Measurements from ENCODE around the gene TARDBP. TPM values are rescaled to one million over a fixed set of nuclear protein-coding genes. Genes with fewer than 3 reads are reported as not detected.

Gene TARDBP
- total and polyA plus RNA-seq, 2 experiments from 2014 or later = 204 to 313 TPM

GRCh38 chr1:11025618-11026017, 13.2 kb downstream of the TARDBP start:
- H3F3A ChIP-seq (replicated peaks; ENCODE audit: low read depth) = peaks cover 46% of the 10 kb centered on the region
- peaks cover 13% of the 10 kb centered on the region; the same call in 1 of the 2 replicates for H3K79me2 ChIP-seq (replicated peaks; ENCODE audit: insufficient read depth)
- peaks cover 63% of the 10 kb centered on the region for H3K36me3 ChIP-seq (ENCODE audit: insufficient read depth)
- no peak overlapping the region for H3K4me2 ChIP-seq
- H3K27me3 ChIP-seq (ENCODE audit: insufficient read depth) = no peaks in the 10 kb centered on the region
- peaks cover 44% of the 10 kb centered on the region for H4K20me1 ChIP-seq (replicated peaks; ENCODE audit: insufficient read depth)
- H2AFZ ChIP-seq = no peak overlapping the region
- peak overlapping the region; percentile 24 for H3K27ac ChIP-seq (ENCODE audit: low read depth)
- no peaks in the 10 kb centered on the region for H3K4me1 ChIP-seq (ENCODE audit: insufficient read depth)
- Mint-ChIP-seq H3K36me3 (ENCODE audit: low read depth) (peaks cover 85% of the 10 kb centered on the region), H3K27me3 (ENCODE audit: insufficient read depth, low read depth, poor library complexity) (peaks cover 1% of the 10 kb centered on the region), H3K9me3 (no peaks in the 10 kb centered on the region), H3K27ac (no peak overlapping the region), H3K4me1 (peaks cover 1% of the 10 kb centered on the region; the same call in 2 of the 3 replicates), H3K4me3 (no peak overlapping the region)
- H3K4me3 ChIP-seq = no peak overlapping the region
- no peak for TF ChIP-seq EZH2phosphoT487 (IDR thresholded peaks at IDR 0.05; ENCODE audit: unreplicated experiment)
- no peak for TF ChIP-seq ETS1 (IDR thresholded peaks at IDR 0.05)
- TF ChIP-seq NANOG (IDR thresholded peaks at IDR 0.05; ENCODE audit: borderline replicate concordance) = no peak
- ATAC-seq = no peak
- DNase-seq (ENCODE audit: low spot score) = no peak
- H3K9me2 ChIP-seq (ENCODE audit: insufficient read depth) = no peaks in the 10 kb centered on the region

DNA sequence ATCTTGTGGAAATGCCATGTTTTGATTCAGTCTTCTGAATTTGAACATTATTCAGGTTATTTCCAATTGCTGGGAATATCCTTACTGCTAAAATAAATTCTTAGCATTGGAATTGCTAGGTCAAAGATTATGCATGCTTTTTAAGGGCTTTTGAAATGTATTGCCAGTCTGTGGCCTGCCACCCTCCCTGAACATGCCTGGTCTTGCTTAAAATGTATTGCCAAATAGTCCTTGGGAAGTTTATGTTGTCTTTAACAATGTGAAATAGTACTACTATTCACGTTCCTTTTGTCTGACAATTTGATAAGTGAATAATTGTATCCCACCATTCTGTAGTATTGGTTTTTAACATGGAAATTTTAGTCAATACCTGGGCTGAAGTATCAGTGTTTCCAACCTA, 13.6 kb downstream of the TARDBP start:
- no peak overlapping the region for H3K4me3 Mint-ChIP-seq

More for the DNA sequence above, 13.6 kb downstream of the TARDBP start:
- H3K4me1 ChIP-seq (ENCODE audit: insufficient read depth) = no peaks in the 10 kb centered on the region
- TF ChIP-seq EZH2 (IDR thresholded peaks at IDR 0.05; ENCODE audit: low read depth, unreplicated experiment) (no peak), ZNF114 (CRISPR knock-in tag; IDR thresholded peaks at IDR 0.05) (no peak), CTCF (conservative IDR thresholded peaks at IDR 0.05; ENCODE audit: low read depth in 2 of 2) (no peak), JUNB (IDR thresholded peaks at IDR 0.05; ENCODE audit: unreplicated experiment) (no peak), CREB1 (CRISPR knock-in tag; IDR thresholded peaks at IDR 0.05; ENCODE audit: low read depth) (no peak), STAT1 (IDR thresholded peaks at IDR 0.05; ENCODE audit: unreplicated experiment) (no peak)
- Mint-ChIP-seq H3K9me3 (no peaks in the 10 kb centered on the region), H3K27me3 (ENCODE audit: insufficient read depth, low read depth, poor library complexity) (peaks cover 4% of the 10 kb centered on the region), H3K36me3 (ENCODE audit: low read depth) (peaks cover 84% of the 10 kb centered on the region), H3K27ac (peak overlapping the region; percentile 43; the same call in 1 of the 2 replicates), H3K4me1 (peaks cover 4% of the 10 kb centered on the region; the same call in 2 of the 3 replicates)
- ATAC-seq (no peak), DNase-seq (ENCODE audit: low spot score) (no peak)
- H3K27ac ChIP-seq (ENCODE audit: low read depth) = peak overlapping the region; percentile 67
- no peak overlapping the region for H2AFZ ChIP-seq
- H3K27me3 ChIP-seq (ENCODE audit: insufficient read depth) = no peaks in the 10 kb centered on the region
- H4K20me1 ChIP-seq (replicated peaks; ENCODE audit: insufficient read depth) = peaks cover 41% of the 10 kb centered on the region
- H3K79me2 ChIP-seq (replicated peaks; ENCODE audit: insufficient read depth) = peaks cover 9% of the 10 kb centered on the region; the same call in 1 of the 2 replicates
- H3F3A ChIP-seq (replicated peaks; ENCODE audit: low read depth) = peaks cover 50% of the 10 kb centered on the region
- H3K4me3 ChIP-seq = no peak overlapping the region
- H3K9me2 ChIP-seq (ENCODE audit: insufficient read depth) = no peaks in the 10 kb centered on the region
- peaks cover 58% of the 10 kb centered on the region for H3K36me3 ChIP-seq (ENCODE audit: insufficient read depth)
- H3K4me2 ChIP-seq = no peak overlapping the region
